HepG2 (cell line): ENCODE data around the gene TPM1. TPM values are rescaled to one million over a fixed set of nuclear protein-coding genes. Genes with fewer than 3 reads are reported as not detected.
A peak's percentile ranks its signal among the peaks of the same experiment; 100 is the strongest.

Source experiments
- DMAP1 ChIP-seq: IDR thresholded peaks from 2 replicates; pipeline ENCODE4 v1.6.1; 2016
- HOXA3 ChIP-seq: sonication (generic); formaldehyde crosslinking; IDR thresholded peaks from 2 replicates; pipeline ENCODE4 v1.5.0; 2020; ENCODE audit warnings: missing genetic modification reagents
- JUND ChIP-seq: sonication (generic); formaldehyde crosslinking; IDR thresholded peaks from 2 replicates; pipeline ENCODE4 v1.8.0; 2022; ENCODE audit warnings: mild to moderate bottlenecking, missing genetic modification reagents
- KLF16 ChIP-seq, 2 experiments: sonication (generic) in 1 of 2; formaldehyde crosslinking in 1 of 2; IDR thresholded peaks; 2 replicates each; pipeline versions ENCODE4 v1.6.1 to v1.8.0; 2016 to 2023; ENCODE audit warnings: missing genetic modification reagents in 2 of 2, missing compliant biosample characterization in 1 of 2
- SALL1 ChIP-seq: sonication (generic); formaldehyde crosslinking; IDR thresholded peaks from 2 replicates; pipeline ENCODE4 v1.8.0; 2022; ENCODE audit warnings: mild to moderate bottlenecking, missing genetic modification reagents
- SAP130 ChIP-seq: IDR thresholded peaks from 2 replicates; pipeline ENCODE4 v1.6.1; 2016; ENCODE audit warnings: low read depth
- ZNF10 ChIP-seq: sonication (generic); formaldehyde crosslinking; IDR thresholded peaks from 2 replicates; pipeline ENCODE4 v1.4.0; 2020; ENCODE audit warnings: mild to moderate bottlenecking, low read depth, missing genetic modification reagents, borderline replicate concordance
- ZNF614 ChIP-seq: IDR thresholded peaks from 2 replicates; pipeline ENCODE4 v1.6.1; 2018; ENCODE audit warnings: missing biosample characterization, missing genetic modification reagents, inconsistent platforms, borderline replicate concordance
- ZNF747 ChIP-seq: sonication (generic); formaldehyde crosslinking; IDR thresholded peaks from 2 replicates; pipeline ENCODE4 v1.8.1; 2023; ENCODE audit warnings: missing genetic modification reagents, mild to moderate bottlenecking, borderline replicate concordance
- polyA plus RNA-seq, 8 experiments: library from polyadenylated mRNA; depleted of rRNA in 3 of 8; stranded (reverse) in 7 of 8; unstranded in 1 of 8; fragments of >200 nt; fragmentation: Illumina TruSeq in 4 of 8; extraction: Trizol in 4 of 8; gene quantifications; 2 replicates each; pipeline versions ENCODE4 v1.2.1 to v1.2.3, GENCODE V29; 2011 to 2016; ENCODE audit warnings: low read depth in 4 of 8, missing spikeins in 1 of 8, mixed read lengths in 1 of 8; ENCODE audit not compliant: insufficient read depth in 1 of 8
- total RNA-seq, 5 experiments: library from RNA; depleted of rRNA; stranded (reverse); fragments of >200 nt; fragmentation: Illumina TruSeq; extraction: Trizol; gene quantifications; 2 replicates each; pipeline ENCODE4 v1.2.3, GENCODE V29; 2016; ENCODE audit warnings: low read depth in 1 of 5
- TF ChIP-seq, protein P1 (sequence below): sonication (generic); formaldehyde crosslinking; IDR thresholded peaks from 2 replicates; pipeline ENCODE4 v1.5.0; 2020; ENCODE audit warnings: missing genetic modification reagents, mild to moderate bottlenecking, borderline replicate concordance
- TF ChIP-seq, protein P2 (sequence below): IDR thresholded peaks from 2 replicates; pipeline ENCODE4 v1.6.1; 2016; ENCODE audit warnings: low read depth, missing genetic modification reagents, missing compliant biosample characterization
- TF ChIP-seq, protein P3 (sequence below): IDR thresholded peaks from 2 replicates; pipeline ENCODE4 v1.6.1; 2018; ENCODE audit warnings: missing genetic modification reagents
- TF ChIP-seq, protein P4 (sequence below): IDR thresholded peaks from 2 replicates; pipeline ENCODE4 v1.6.1; 2012; ENCODE audit warnings: inconsistent platforms
- TF ChIP-seq, protein P5 (sequence below): sonication (generic); formaldehyde crosslinking; conservative IDR thresholded peaks from 2 replicates; pipeline ENCODE4 v1.4.0; 2020; ENCODE audit warnings: mild to moderate bottlenecking, missing genetic modification reagents, moderate library complexity
- TF ChIP-seq, protein P6 (sequence below): IDR thresholded peaks from 2 replicates; pipeline ENCODE4 v1.6.1; 2016; ENCODE audit warnings: mild to moderate bottlenecking

TPM1 gene
- total and polyA plus RNA-seq, 2 of the 13 experiments (the other 11 are each of a cell fraction or from before 2014, with no cell fraction given): 98.9 to 109 TPM

DNA sequence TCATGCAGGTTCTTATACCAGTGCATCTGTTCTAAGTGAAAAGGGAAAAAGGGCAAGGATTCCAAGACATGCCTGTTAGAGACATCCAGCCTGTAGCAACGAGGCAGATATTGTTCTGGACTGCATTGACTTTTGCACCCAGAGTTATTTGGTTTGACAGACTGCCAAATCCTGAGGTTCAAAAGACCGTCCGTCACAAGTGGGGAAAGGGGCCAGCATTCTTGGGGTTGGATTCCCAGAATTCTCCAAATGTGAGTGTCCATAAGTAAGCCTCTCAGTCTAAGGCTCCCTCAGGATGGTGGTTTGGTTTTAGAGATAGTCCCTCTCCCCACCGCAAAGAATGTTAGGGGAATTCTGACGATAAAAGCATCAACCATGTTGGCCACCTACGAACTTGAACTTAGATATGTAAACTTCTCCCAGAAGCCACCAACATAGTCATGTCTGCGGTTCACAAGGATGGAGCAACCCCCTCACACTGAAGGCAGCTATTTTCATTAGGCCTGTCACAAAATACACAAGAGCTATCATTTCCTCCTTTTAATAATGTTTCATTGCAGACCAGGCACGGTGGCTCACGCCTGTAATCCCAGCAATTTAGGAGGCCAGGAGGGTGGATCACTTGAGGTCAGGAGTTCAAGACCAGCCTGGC, 65.5 kb downstream of the TPM1 start (continued):
- TF ChIP-seq, protein P1, sequence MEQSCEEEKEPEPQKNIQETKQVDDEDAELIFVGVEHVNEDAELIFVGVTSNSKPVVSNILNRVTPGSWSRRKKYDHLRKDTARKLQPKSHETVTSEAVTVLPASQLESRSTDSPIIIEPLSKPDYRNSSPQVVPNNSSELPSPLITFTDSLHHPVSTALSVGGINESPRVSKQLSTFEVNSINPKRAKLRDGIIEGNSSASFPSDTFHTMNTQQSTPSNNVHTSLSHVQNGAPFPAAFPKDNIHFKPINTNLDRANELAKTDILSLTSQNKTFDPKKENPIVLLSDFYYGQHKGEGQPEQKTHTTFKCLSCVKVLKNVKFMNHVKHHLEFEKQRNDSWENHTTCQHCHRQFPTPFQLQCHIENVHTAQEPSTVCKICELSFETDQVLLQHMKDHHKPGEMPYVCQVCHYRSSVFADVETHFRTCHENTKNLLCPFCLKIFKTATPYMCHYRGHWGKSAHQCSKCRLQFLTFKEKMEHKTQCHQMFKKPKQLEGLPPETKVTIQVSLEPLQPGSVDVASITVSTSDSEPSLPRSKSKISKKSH: no peak
- peak; percentile 63; the same call in 1 of the 2 replicates for TF ChIP-seq JUND (CRISPR knock-in tag)
- TF ChIP-seq, protein P2, sequence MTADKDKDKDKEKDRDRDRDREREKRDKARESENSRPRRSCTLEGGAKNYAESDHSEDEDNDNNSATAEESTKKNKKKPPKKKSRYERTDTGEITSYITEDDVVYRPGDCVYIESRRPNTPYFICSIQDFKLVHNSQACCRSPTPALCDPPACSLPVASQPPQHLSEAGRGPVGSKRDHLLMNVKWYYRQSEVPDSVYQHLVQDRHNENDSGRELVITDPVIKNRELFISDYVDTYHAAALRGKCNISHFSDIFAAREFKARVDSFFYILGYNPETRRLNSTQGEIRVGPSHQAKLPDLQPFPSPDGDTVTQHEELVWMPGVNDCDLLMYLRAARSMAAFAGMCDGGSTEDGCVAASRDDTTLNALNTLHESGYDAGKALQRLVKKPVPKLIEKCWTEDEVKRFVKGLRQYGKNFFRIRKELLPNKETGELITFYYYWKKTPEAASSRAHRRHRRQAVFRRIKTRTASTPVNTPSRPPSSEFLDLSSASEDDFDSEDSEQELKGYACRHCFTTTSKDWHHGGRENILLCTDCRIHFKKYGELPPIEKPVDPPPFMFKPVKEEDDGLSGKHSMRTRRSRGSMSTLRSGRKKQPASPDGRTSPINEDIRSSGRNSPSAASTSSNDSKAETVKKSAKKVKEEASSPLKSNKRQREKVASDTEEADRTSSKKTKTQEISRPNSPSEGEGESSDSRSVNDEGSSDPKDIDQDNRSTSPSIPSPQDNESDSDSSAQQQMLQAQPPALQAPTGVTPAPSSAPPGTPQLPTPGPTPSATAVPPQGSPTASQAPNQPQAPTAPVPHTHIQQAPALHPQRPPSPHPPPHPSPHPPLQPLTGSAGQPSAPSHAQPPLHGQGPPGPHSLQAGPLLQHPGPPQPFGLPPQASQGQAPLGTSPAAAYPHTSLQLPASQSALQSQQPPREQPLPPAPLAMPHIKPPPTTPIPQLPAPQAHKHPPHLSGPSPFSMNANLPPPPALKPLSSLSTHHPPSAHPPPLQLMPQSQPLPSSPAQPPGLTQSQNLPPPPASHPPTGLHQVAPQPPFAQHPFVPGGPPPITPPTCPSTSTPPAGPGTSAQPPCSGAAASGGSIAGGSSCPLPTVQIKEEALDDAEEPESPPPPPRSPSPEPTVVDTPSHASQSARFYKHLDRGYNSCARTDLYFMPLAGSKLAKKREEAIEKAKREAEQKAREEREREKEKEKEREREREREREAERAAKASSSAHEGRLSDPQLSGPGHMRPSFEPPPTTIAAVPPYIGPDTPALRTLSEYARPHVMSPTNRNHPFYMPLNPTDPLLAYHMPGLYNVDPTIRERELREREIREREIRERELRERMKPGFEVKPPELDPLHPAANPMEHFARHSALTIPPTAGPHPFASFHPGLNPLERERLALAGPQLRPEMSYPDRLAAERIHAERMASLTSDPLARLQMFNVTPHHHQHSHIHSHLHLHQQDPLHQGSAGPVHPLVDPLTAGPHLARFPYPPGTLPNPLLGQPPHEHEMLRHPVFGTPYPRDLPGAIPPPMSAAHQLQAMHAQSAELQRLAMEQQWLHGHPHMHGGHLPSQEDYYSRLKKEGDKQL (CRISPR knock-in tag): 0 out of 2 replicates have a peak, but pooled peaks have one; percentile 22
- TF ChIP-seq, protein P3, sequence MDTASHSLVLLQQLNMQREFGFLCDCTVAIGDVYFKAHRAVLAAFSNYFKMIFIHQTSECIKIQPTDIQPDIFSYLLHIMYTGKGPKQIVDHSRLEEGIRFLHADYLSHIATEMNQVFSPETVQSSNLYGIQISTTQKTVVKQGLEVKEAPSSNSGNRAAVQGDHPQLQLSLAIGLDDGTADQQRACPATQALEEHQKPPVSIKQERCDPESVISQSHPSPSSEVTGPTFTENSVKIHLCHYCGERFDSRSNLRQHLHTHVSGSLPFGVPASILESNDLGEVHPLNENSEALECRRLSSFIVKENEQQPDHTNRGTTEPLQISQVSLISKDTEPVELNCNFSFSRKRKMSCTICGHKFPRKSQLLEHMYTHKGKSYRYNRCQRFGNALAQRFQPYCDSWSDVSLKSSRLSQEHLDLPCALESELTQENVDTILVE (CRISPR knock-in tag): peak; percentile 57; the same call in 1 of the 2 replicates
- TF ChIP-seq, protein P4, sequence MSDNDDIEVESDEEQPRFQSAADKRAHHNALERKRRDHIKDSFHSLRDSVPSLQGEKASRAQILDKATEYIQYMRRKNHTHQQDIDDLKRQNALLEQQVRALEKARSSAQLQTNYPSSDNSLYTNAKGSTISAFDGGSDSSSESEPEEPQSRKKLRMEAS: 0 out of 2 replicates have a peak, but pooled peaks have one; percentile 25
- TF ChIP-seq ZNF614: peak; percentile 67; the same call in 1 of the 2 replicates
- TF ChIP-seq ZNF10 (CRISPR knock-in tag): no peak
- TF ChIP-seq KLF16 (CRISPR knock-in tag; IDR thresholded peaks at IDR 0.05): peak in 1 of 2 experiments; percentile 40; a peak in 1 of 4 replicates
- TF ChIP-seq, protein P5, sequence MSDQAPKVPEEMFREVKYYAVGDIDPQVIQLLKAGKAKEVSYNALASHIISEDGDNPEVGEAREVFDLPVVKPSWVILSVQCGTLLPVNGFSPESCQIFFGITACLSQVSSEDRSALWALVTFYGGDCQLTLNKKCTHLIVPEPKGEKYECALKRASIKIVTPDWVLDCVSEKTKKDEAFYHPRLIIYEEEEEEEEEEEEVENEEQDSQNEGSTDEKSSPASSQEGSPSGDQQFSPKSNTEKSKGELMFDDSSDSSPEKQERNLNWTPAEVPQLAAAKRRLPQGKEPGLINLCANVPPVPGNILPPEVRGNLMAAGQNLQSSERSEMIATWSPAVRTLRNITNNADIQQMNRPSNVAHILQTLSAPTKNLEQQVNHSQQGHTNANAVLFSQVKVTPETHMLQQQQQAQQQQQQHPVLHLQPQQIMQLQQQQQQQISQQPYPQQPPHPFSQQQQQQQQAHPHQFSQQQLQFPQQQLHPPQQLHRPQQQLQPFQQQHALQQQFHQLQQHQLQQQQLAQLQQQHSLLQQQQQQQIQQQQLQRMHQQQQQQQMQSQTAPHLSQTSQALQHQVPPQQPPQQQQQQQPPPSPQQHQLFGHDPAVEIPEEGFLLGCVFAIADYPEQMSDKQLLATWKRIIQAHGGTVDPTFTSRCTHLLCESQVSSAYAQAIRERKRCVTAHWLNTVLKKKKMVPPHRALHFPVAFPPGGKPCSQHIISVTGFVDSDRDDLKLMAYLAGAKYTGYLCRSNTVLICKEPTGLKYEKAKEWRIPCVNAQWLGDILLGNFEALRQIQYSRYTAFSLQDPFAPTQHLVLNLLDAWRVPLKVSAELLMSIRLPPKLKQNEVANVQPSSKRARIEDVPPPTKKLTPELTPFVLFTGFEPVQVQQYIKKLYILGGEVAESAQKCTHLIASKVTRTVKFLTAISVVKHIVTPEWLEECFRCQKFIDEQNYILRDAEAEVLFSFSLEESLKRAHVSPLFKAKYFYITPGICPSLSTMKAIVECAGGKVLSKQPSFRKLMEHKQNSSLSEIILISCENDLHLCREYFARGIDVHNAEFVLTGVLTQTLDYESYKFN (CRISPR knock-in tag): peak; percentile 98
- peak; percentile 62; the same call in 1 of the 2 replicates for TF ChIP-seq DMAP1 (CRISPR knock-in tag)
- TF ChIP-seq HOXA3 (CRISPR knock-in tag): peak; percentile 49; the same call in 1 of the 2 replicates
- TF ChIP-seq ZNF747 (CRISPR knock-in tag): 0 out of 2 replicates have a peak, but pooled peaks have one; percentile 68
- peak; percentile 91 for TF ChIP-seq SALL1 (CRISPR knock-in tag)
- TF ChIP-seq, protein P6, sequence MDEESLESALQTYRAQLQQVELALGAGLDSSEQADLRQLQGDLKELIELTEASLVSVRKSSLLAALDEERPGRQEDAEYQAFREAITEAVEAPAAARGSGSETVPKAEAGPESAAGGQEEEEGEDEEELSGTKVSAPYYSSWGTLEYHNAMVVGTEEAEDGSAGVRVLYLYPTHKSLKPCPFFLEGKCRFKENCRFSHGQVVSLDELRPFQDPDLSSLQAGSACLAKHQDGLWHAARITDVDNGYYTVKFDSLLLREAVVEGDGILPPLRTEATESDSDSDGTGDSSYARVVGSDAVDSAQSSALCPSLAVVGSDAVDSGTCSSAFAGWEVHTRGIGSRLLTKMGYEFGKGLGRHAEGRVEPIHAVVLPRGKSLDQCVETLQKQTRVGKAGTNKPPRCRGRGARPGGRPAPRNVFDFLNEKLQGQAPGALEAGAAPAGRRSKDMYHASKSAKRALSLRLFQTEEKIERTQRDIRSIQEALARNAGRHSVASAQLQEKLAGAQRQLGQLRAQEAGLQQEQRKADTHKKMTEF (CRISPR knock-in tag): peak; percentile 91
- peak; percentile 81 for TF ChIP-seq SAP130 (CRISPR knock-in tag)
